GM12874 (cell line): ENCODE results near the gene WNT3A.

Experiments
- CTCF ChIP-seq: IDR thresholded peaks from 2 replicates; pipeline ENCODE4 v1.5.1; 2011; ENCODE audit warnings: low read depth, mild to moderate bottlenecking, control low read depth, low read length, moderate library complexity; ENCODE audit not compliant: insufficient read depth

Gene WNT3A

GRCh38 chr1:228063251-228064191 is 56.7 kb downstream of the WNT3A start:
- no peak for TF ChIP-seq CTCF

- no peak for TF ChIP-seq CTCF
These were observed 57.5 kb downstream of the WNT3A start for GRCh38 chr1:228064296-228064695.

- no peak for TF ChIP-seq CTCF
These were observed 58.1 kb downstream of the WNT3A start for GRCh38 chr1:228064741-228065542.

GRCh38 chr1:228065543-228066347 is 58.9 kb downstream of the WNT3A start:
- TF ChIP-seq CTCF, result no peak

- TF ChIP-seq CTCF, result no peak
These were observed 59.6 kb downstream of the WNT3A start for GRCh38 chr1:228066416-228066815.

- TF ChIP-seq CTCF, result no peak
These were observed 60.3 kb downstream of the WNT3A start for GRCh38 chr1:228066891-228067654.
